ENCODE measurements around the gene UTP14C.
"Not testable (repeated sequence)": the region's sequence is repeated elsewhere in the genome, so short reads cannot be mapped to it uniquely, and the experiment has no call there.

DNA sequence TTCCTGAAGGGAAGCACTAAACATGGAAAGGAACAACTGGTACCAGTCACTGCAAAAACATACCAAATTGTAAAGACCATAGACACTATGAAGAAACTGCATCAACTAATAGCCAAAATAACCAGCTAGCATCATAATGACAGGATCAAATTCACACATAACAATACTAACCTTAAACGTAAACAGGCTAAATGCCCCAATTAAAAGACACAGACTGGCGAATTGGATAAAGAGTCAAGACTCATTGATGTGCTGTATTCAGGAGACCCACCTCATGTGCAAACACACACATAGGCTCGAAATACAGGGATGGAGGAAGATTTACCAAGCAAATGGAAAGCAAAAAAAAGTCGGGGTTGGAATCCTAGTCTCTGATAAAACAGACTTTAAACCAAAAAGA is 39.6 kb upstream of the UTP14C start:
- TF ChIP-seq POLR2A, CTCF (IDR thresholded peaks at IDR 0.05): not testable (repeated sequence)

All from heart left ventricle (tissue), 13 donors.